ENCODE measurements around the gene PIR. TPM values are rescaled to one million over a fixed set of nuclear protein-coding genes. Genes with fewer than 3 reads are reported as not detected.

Gene PIR
- total and polyA plus RNA-seq, 2 of the 8 experiments (the other 6 are each of a cell fraction or from before 2014, with no cell fraction given): 6.4 to 10.3 TPM

GRCh38 chrX:15472531-15472930 is 20.6 kb downstream of the PIR start:
- Histone ChIP-seq H4K8ac (ENCODE audit: extremely low read depth, insufficient read depth, low read length) (no peak overlapping the region), H4K91ac (replicated peaks; ENCODE audit: insufficient read length, low read length) (no peak overlapping the region), H4K20me1 (replicated peaks in 1 of 2; ENCODE audit: control insufficient read depth in 1 of 2, insufficient read depth in 2 of 2, low read length in 2 of 2) (no peaks in the 10 kb centered on the region), H3K4ac (replicated peaks; ENCODE audit: insufficient read length, low read depth, low read length) (no peak overlapping the region), H3K27ac (ENCODE audit: low read depth, low read length) (no peak overlapping the region), H3K18ac (ENCODE audit: extremely low read depth, low read length) (no peak overlapping the region), H3K9me3 (ENCODE audit: insufficient read depth in 2 of 2, low read depth in 1 of 2, low read length in 1 of 2) (no peaks in the 10 kb centered on the region), H2AK5ac (ENCODE audit: low read depth, low read length) (no peak overlapping the region), H3K79me2 (ENCODE audit: control insufficient read depth in 1 of 2, insufficient read depth in 2 of 2, low read length in 2 of 2) (no peaks in the 10 kb centered on the region), H3K27me3 (replicated peaks in 1 of 4; ENCODE audit: control insufficient read depth in 3 of 4, extremely low read depth in 1 of 4, insufficient read depth in 3 of 4, low read length in 3 of 4) (no peaks in the 10 kb centered on the region), H3K4me2 (ENCODE audit: insufficient read depth in 1 of 2, low read depth in 2 of 2, low read length in 2 of 2) (no peak overlapping the region), H3K9ac (replicated peaks in 1 of 4; ENCODE audit: extremely low read depth in 1 of 4, low read depth in 3 of 4, low read length in 3 of 4) (no peak overlapping the region), H2BK120ac (replicated peaks; ENCODE audit: low read depth, low read length) (no peak overlapping the region), H3K36me3 (ENCODE audit: control insufficient read depth in 2 of 4, insufficient read depth in 4 of 4, low read length in 3 of 4) (no peaks in the 10 kb centered on the region), H3K4me3 (ENCODE audit: extremely low read depth in 1 of 4, insufficient read depth in 2 of 4, low read depth in 3 of 4, low read length in 4 of 4) (no peak overlapping the region), H2BK5ac (ENCODE audit: low read depth, low read length) (no peak overlapping the region), H3K79me1 (ENCODE audit: low read depth, low read length) (no peaks in the 10 kb centered on the region), H3K56ac (replicated peaks; ENCODE audit: insufficient read length, low read depth, low read length) (no peak overlapping the region), H2BK20ac (ENCODE audit: low read length) (no peak overlapping the region), H2BK12ac (ENCODE audit: low read depth, low read length) (no peak overlapping the region), H3K14ac (ENCODE audit: insufficient read length) (no peak overlapping the region), H3K23ac (ENCODE audit: insufficient read length) (no peak overlapping the region), H2AFZ (ENCODE audit: low read length) (no peak overlapping the region), H4K5ac (ENCODE audit: insufficient read length, low read depth, low read length) (no peak overlapping the region), H3K4me1 (replicated peaks in 1 of 4; ENCODE audit: control insufficient read depth in 3 of 4, insufficient read depth in 4 of 4, low read length in 3 of 4) (peaks cover 0 to 3% (median 0%) of the 10 kb centered on the region in 4 experiments; a peak in 2 of 7 replicates), H2BK15ac (ENCODE audit: low read length) (no peak overlapping the region), H3K23me2 (ENCODE audit: low read depth, low read length) (no peaks in the 10 kb centered on the region)
- TF ChIP-seq POU5F1 (IDR thresholded peaks at IDR 0.05; ENCODE audit: low read depth, low read length) (no peak), NRF1 (IDR thresholded peaks at IDR 0.05; ENCODE audit: low read depth, low read length) (no peak), SP2 (IDR thresholded peaks at IDR 0.05; ENCODE audit: low read length) (no peak), GTF2F1 (IDR thresholded peaks at IDR 0.05; ENCODE audit: borderline replicate concordance, low read depth, low read length) (no peak), SP1 (IDR thresholded peaks at IDR 0.05; ENCODE audit: low read depth, low read length) (no peak), KDM4A (IDR thresholded peaks at IDR 0.05; ENCODE audit: low read depth, low read length, severe bottlenecking) (no peak), MAX (IDR thresholded peaks at IDR 0.05) (no peak), KDM1A (IDR thresholded peaks at IDR 0.05; ENCODE audit: borderline replicate concordance, low read length) (no peak), RAD21 (IDR thresholded peaks at IDR 0.05 in 1 of 2, conservative IDR thresholded peaks at IDR 0.05 in 1 of 2; ENCODE audit: low read depth in 2 of 2, low read length in 2 of 2) (no peak), SP4 (IDR thresholded peaks at IDR 0.05; ENCODE audit: low read length) (no peak), CTBP2 (IDR thresholded peaks at IDR 0.05; ENCODE audit: borderline replicate concordance, insufficient read depth, insufficient read length, low read length) (no peak), SIRT6 (IDR thresholded peaks at IDR 0.05; ENCODE audit: low read length) (no peak), TAF7 (optimal IDR thresholded peaks at IDR 0.05; ENCODE audit: borderline replicate concordance, low read depth, low read length) (no peak), EZH2 (IDR thresholded peaks at IDR 0.05; ENCODE audit: low read depth, low read length, severe bottlenecking) (no peak)
- ChIA-PET POLR2A (ENCODE audit: partially characterized antibody) (no interaction called here), CTCF (ENCODE audit: partially characterized antibody) (no interaction called here)
- DNase-seq (ENCODE audit: low read depth in 1 of 2, low spot score in 2 of 2) (no peak), FAIRE-seq (no peak)

All from H1 (cell line).